ENCODE results near the gene STXBP6.
A peak's percentile ranks its signal among the peaks of the same experiment; 100 is the strongest.
"Not testable (repeated sequence)": the region's sequence is repeated elsewhere in the genome, so short reads cannot be mapped to it uniquely, and the experiment has no call there.

The STXBP6 gene

GRCh38 chr14:24847568-24848095 is 202.3 kb downstream of the STXBP6 start:
- H3K27me3 Mint-ChIP-seq = peaks cover 0 to 22% of the 10 kb centered on the region in 2 donors
- H3K4me1 Mint-ChIP-seq = no peaks in the 10 kb centered on the region

GRCh38 chr14:24846261-24846660 is 203.7 kb downstream of the STXBP6 start:
- H3K27me3 Mint-ChIP-seq = peaks cover 0 to 22% of the 10 kb centered on the region in 2 donors
- H3K4me1 Mint-ChIP-seq = no peaks in the 10 kb centered on the region
- no peak for DNase-seq
- H3K4me3 Mint-ChIP-seq = no peak overlapping the region
- no peak overlapping the region for H3K27ac Mint-ChIP-seq
- H3K9me3 Mint-ChIP-seq = no peaks in the 10 kb centered on the region
- no peak for ATAC-seq (replicated peaks)
- H3K36me3 Mint-ChIP-seq = no peaks in the 10 kb centered on the region

More at GRCh38 chr14:24847568-24848095, 202.3 kb downstream of the STXBP6 start:
- Mint-ChIP-seq H3K27ac (no peak overlapping the region), H3K36me3 (no peaks in the 10 kb centered on the region), H3K4me3 (no peak overlapping the region), H3K9me3 (no peaks in the 10 kb centered on the region)
- no peak for ATAC-seq (replicated peaks)
- DNase-seq = no peak

GRCh38 chr14:24845851-24846250 is 204.1 kb downstream of the STXBP6 start:
- ATAC-seq (replicated peaks) (no peak), DNase-seq (no peak)
- H3K4me3 Mint-ChIP-seq = no peak overlapping the region
- peaks cover 0 to 22% of the 10 kb centered on the region in 2 donors for H3K27me3 Mint-ChIP-seq
- H3K4me1 Mint-ChIP-seq = no peaks in the 10 kb centered on the region
- no peak overlapping the region for H3K27ac Mint-ChIP-seq
- H3K36me3 Mint-ChIP-seq = no peaks in the 10 kb centered on the region
- H3K9me3 Mint-ChIP-seq = no peaks in the 10 kb centered on the region

- no peaks in the 10 kb centered on the region for H3K4me1 Mint-ChIP-seq
- peaks cover 0 to 19% of the 10 kb centered on the region in 2 donors for H3K27me3 Mint-ChIP-seq
- H3K27ac Mint-ChIP-seq = no peak overlapping the region
- DNase-seq = no peak
- no peak for ATAC-seq (replicated peaks)
- no peaks in the 10 kb centered on the region for H3K36me3 Mint-ChIP-seq
- H3K4me3 Mint-ChIP-seq = no peak overlapping the region
- H3K9me3 Mint-ChIP-seq = no peaks in the 10 kb centered on the region
Observed at GRCh38 chr14:24844011-24844410, 205.9 kb downstream of the STXBP6 start.

GRCh38 chr14:24843494-24843893 is 206.5 kb downstream of the STXBP6 start:
- ATAC-seq (replicated peaks) (peak; percentile 73 to 88), DNase-seq (no peak)
- H3K4me1 Mint-ChIP-seq = no peaks in the 10 kb centered on the region
- H3K4me3 Mint-ChIP-seq = no peak overlapping the region
- H3K36me3 Mint-ChIP-seq = no peaks in the 10 kb centered on the region
- no peaks in the 10 kb centered on the region for H3K9me3 Mint-ChIP-seq
- H3K27me3 Mint-ChIP-seq = peaks cover 0 to 16% of the 10 kb centered on the region in 2 donors
- H3K27ac Mint-ChIP-seq = no peak overlapping the region

GRCh38 chr14:24840204-24840893 is 209.6 kb downstream of the STXBP6 start:
- H3K27ac Mint-ChIP-seq = no peak overlapping the region
- H3K9me3 Mint-ChIP-seq = no peaks in the 10 kb centered on the region
- no peak for ATAC-seq (replicated peaks)
- H3K4me1 Mint-ChIP-seq = no peaks in the 10 kb centered on the region
- no peak overlapping the region for H3K4me3 Mint-ChIP-seq
- H3K36me3 Mint-ChIP-seq = no peaks in the 10 kb centered on the region
- no peak for DNase-seq
- peaks cover 0 to 7% of the 10 kb centered on the region in 2 donors for H3K27me3 Mint-ChIP-seq

GRCh38 chr14:24839617-24840203 is 210.2 kb downstream of the STXBP6 start:
- H3K36me3 Mint-ChIP-seq = no peaks in the 10 kb centered on the region
- H3K27ac Mint-ChIP-seq = no peak overlapping the region
- H3K4me1 Mint-ChIP-seq = no peaks in the 10 kb centered on the region
- no peaks in the 10 kb centered on the region for H3K9me3 Mint-ChIP-seq
- ATAC-seq (replicated peaks) = no peak
- H3K4me3 Mint-ChIP-seq = no peak overlapping the region
- H3K27me3 Mint-ChIP-seq = peaks cover under 1 to 2% of the 10 kb centered on the region in 2 donors
- no peak for DNase-seq

- ATAC-seq (replicated peaks) (no peak), DNase-seq (no peak)
- no peak overlapping the region for H3K27ac Mint-ChIP-seq
- H3K27me3 Mint-ChIP-seq = peaks cover 5 to 6% of the 10 kb centered on the region in 2 donors
- H3K4me1 Mint-ChIP-seq = no peaks in the 10 kb centered on the region
- peaks cover 0 to 2% of the 10 kb centered on the region in 2 donors for H3K9me3 Mint-ChIP-seq
- H3K4me3 Mint-ChIP-seq = no peak overlapping the region
- no peaks in the 10 kb centered on the region for H3K36me3 Mint-ChIP-seq
Observed at GRCh38 chr14:24838945-24839616, 210.9 kb downstream of the STXBP6 start.

GRCh38 chr14:24837280-24838046 is 212.5 kb downstream of the STXBP6 start:
- H3K4me3 Mint-ChIP-seq = no peak overlapping the region
- no peak for ATAC-seq (replicated peaks)

GRCh38 chr14:24836324-24836723 is 213.6 kb downstream of the STXBP6 start:
- H3K36me3 Mint-ChIP-seq; H3K4me1 Mint-ChIP-seq; H3K27me3 Mint-ChIP-seq; H3K27ac Mint-ChIP-seq; H3K4me3 Mint-ChIP-seq; H3K9me3 Mint-ChIP-seq; DNase-seq; ATAC-seq (replicated peaks): not testable (repeated sequence)

More at GRCh38 chr14:24837280-24838046, 212.5 kb downstream of the STXBP6 start:
- Mint-ChIP-seq H3K27ac (no peak overlapping the region), H3K9me3 (peaks cover 0 to 2% of the 10 kb centered on the region in 2 donors), H3K4me1 (no peaks in the 10 kb centered on the region), H3K27me3 (peaks cover 5 to 6% of the 10 kb centered on the region in 2 donors), H3K36me3 (no peaks in the 10 kb centered on the region)
- no peak for DNase-seq

GRCh38 chr14:24834956-24835355 is 215.0 kb downstream of the STXBP6 start:
- no peak for ATAC-seq (replicated peaks)
- no peak overlapping the region for H3K27ac Mint-ChIP-seq

GRCh38 chr14:24833385-24833784 is 216.6 kb downstream of the STXBP6 start:
- no peak for ATAC-seq (replicated peaks)
- Mint-ChIP-seq H3K27ac (no peak overlapping the region), H3K4me3 (no peak overlapping the region)

More at GRCh38 chr14:24834956-24835355, 215.0 kb downstream of the STXBP6 start:
- no peak overlapping the region for H3K4me3 Mint-ChIP-seq
- no peak for DNase-seq
- H3K36me3 Mint-ChIP-seq = no peaks in the 10 kb centered on the region
- H3K9me3 Mint-ChIP-seq = peaks cover 0 to 2% of the 10 kb centered on the region in 2 donors
- H3K4me1 Mint-ChIP-seq = no peaks in the 10 kb centered on the region
- peaks cover 5 to 6% of the 10 kb centered on the region in 2 donors for H3K27me3 Mint-ChIP-seq

GRCh38 chr14:24831677-24832076 is 218.3 kb downstream of the STXBP6 start:
- no peak for ATAC-seq (replicated peaks)
- Mint-ChIP-seq H3K27me3 (peaks cover 5 to 8% of the 10 kb centered on the region in 2 donors), H3K27ac (no peak overlapping the region), H3K4me3 (no peak overlapping the region), H3K4me1 (no peaks in the 10 kb centered on the region), H3K9me3 (peaks cover 0 to 2% of the 10 kb centered on the region in 2 donors), H3K36me3 (no peaks in the 10 kb centered on the region)
- DNase-seq = no peak

More at GRCh38 chr14:24833385-24833784, 216.6 kb downstream of the STXBP6 start:
- Mint-ChIP-seq H3K27me3 (peaks cover 5 to 6% of the 10 kb centered on the region in 2 donors), H3K9me3 (peaks cover 0 to 2% of the 10 kb centered on the region in 2 donors), H3K36me3 (no peaks in the 10 kb centered on the region), H3K4me1 (no peaks in the 10 kb centered on the region)
- no peak for DNase-seq

GRCh38 chr14:24829862-24830261 is 220.1 kb downstream of the STXBP6 start:
- no peak for DNase-seq
- Mint-ChIP-seq H3K36me3 (no peaks in the 10 kb centered on the region), H3K4me1 (no peaks in the 10 kb centered on the region), H3K9me3 (peaks cover 0 to 2% of the 10 kb centered on the region in 2 donors), H3K4me3 (no peak overlapping the region), H3K27me3 (peaks cover 5 to 12% of the 10 kb centered on the region in 2 donors), H3K27ac (no peak overlapping the region)
- no peak for ATAC-seq (replicated peaks)
